Gastroesophageal sphincter (tissue), 4 donors: ENCODE data around the gene LRCH3. TPM values are rescaled to one million over a fixed set of nuclear protein-coding genes. Genes with fewer than 3 reads are reported as not detected.

Source experiments
- ATAC-seq: fragments of 150-250 bp; one replicate; pipeline ENCODE4 v1.9.1; 2016; ENCODE audit warnings: mild to moderate bottlenecking, moderate library complexity
- H3K27ac ChIP-seq, 4 donors: fragments of 200-600 bp; sonication (generic) in 3 of 4; 1 replicate in 3 of 4; 2 replicates in 1 of 4; pipeline ENCODE4 v1.5.1; 2016 to 2019
- H3K27me3 ChIP-seq: fragments of 200-600 bp; sonication (generic); one replicate; pipeline ENCODE4 v1.5.1; 2019
- H3K36me3 ChIP-seq, 2 donors: fragments of 200-600 bp; sonication (generic); one replicate each; pipeline ENCODE4 v1.5.1; 2019; ENCODE audit warnings: control low read depth in 1 of 2
- H3K4me1 ChIP-seq, 3 donors: fragments of 200-600 bp; sonication (generic); 1 replicate in 2 of 3; 2 replicates in 1 of 3; pipeline ENCODE4 v1.5.1; 2016 to 2019; ENCODE audit warnings: control low read depth in 2 of 3
- H3K4me3 ChIP-seq, 2 donors: fragments of 200-600 bp; sonication (generic); one replicate each; pipeline ENCODE4 v1.5.1; 2019; ENCODE audit warnings: mild to moderate bottlenecking in 1 of 2, moderate library complexity in 1 of 2
- H3K9me3 ChIP-seq, 3 donors: fragments of 200-600 bp; sonication (generic); one replicate each; pipeline ENCODE4 v1.5.1; 2017 to 2019; ENCODE audit warnings: control low read depth in 2 of 3
- CTCF ChIP-seq, 4 experiments: fragments of 200-600 bp in 2 of 4; fragments of 450-650 bp in 2 of 4; sonication (generic) in 1 of 4; IDR thresholded peaks; one replicate each; pipeline ENCODE4 v1.5.1; 2017 to 2019; ENCODE audit warnings: antibody characterized with exemption in 4 of 4, mild to moderate bottlenecking in 2 of 4, moderate library complexity in 2 of 4
- EP300 ChIP-seq: sonication (generic); formaldehyde crosslinking; IDR thresholded peaks from one replicate; pipeline ENCODE4 v1.6.1; 2017; ENCODE audit warnings: antibody characterized with exemption, mild to moderate bottlenecking
- POLR2A ChIP-seq, 2 donors: fragments of 450-650 bp; IDR thresholded peaks; one replicate each; pipeline ENCODE4 v1.6.1; 2017; ENCODE audit warnings: antibody characterized with exemption in 2 of 2, mild to moderate bottlenecking in 2 of 2, moderate library complexity in 1 of 2
- POLR2AphosphoS5 ChIP-seq: sonication (generic); formaldehyde crosslinking; IDR thresholded peaks from one replicate; pipeline ENCODE4 v1.6.1; 2017; ENCODE audit warnings: antibody characterized with exemption
- WGBS, 2 donors: methylation state at CpG; one replicate each; pipeline ENCODE4 v1.1.5; 2018; ENCODE audit warnings: low coverage in 1 of 2; 5-methylcytosine and 5-hydroxymethylcytosine counted together
- total RNA-seq, 4 donors: library from RNA; depleted of rRNA; stranded (reverse); fragments of >200 nt; gene quantifications; one replicate each; pipeline ENCODE4 v1.1.0, GENCODE V29; 2016

LRCH3 gene
- total RNA-seq, 4 donors from 2014 or later = 39.0 to 158 (median 69.6) TPM

GRCh38 chr3:197836244-197836643 is 45.2 kb downstream of the LRCH3 start:
- Histone ChIP-seq H3K27me3 (no peaks in the 10 kb centered on the region), H3K27ac (no peak overlapping the region), H3K4me3 (no peak overlapping the region), H3K36me3 (peaks cover 0 to 85% of the 10 kb centered on the region in 2 donors), H3K4me1 (no peaks in the 10 kb centered on the region), H3K9me3 (no peaks in the 10 kb centered on the region)
- no peak for ATAC-seq
- TF ChIP-seq EP300 (no peak), POLR2AphosphoS5 (no peak), CTCF (IDR thresholded peaks at IDR 0.05) (no peak), POLR2A (IDR thresholded peaks at IDR 0.05) (no peak)

- H3K9me3 ChIP-seq = no peaks in the 10 kb centered on the region
- H3K27ac ChIP-seq = no peak overlapping the region
- peaks cover 0 to 86% of the 10 kb centered on the region in 2 donors for H3K36me3 ChIP-seq
- no peaks in the 10 kb centered on the region for H3K4me1 ChIP-seq
- H3K4me3 ChIP-seq = no peak overlapping the region
- WGBS, 2 donors = 84 to 96% methylated on average over 2 of the region's 2 CpGs
- no peak for TF ChIP-seq EP300
- no peak for TF ChIP-seq POLR2AphosphoS5
- no peaks in the 10 kb centered on the region for H3K27me3 ChIP-seq
- ATAC-seq = no peak
These were observed 46.2 kb downstream of the LRCH3 start for GRCh38 chr3:197837282-197837681.

- H3K4me3 ChIP-seq = no peak overlapping the region
- ATAC-seq = no peak
- H3K9me3 ChIP-seq = no peaks in the 10 kb centered on the region
- TF ChIP-seq EP300 (no peak), CTCF (IDR thresholded peaks at IDR 0.05) (no peak), POLR2AphosphoS5 (no peak), POLR2A (IDR thresholded peaks at IDR 0.05) (no peak)
- H3K27me3 ChIP-seq = no peaks in the 10 kb centered on the region
- no peaks in the 10 kb centered on the region for H3K4me1 ChIP-seq
- no peak overlapping the region for H3K27ac ChIP-seq
- 90 to 93% methylated on average over 2 to 5 of the region's 5 CpGs for WGBS, 2 donors
- peaks cover 0 to 86% of the 10 kb centered on the region in 2 donors for H3K36me3 ChIP-seq
These were observed 50.7 kb downstream of the LRCH3 start for GRCh38 chr3:197841789-197842188.

GRCh38 chr3:197846491-197846890 is 55.4 kb downstream of the LRCH3 start:
- Histone ChIP-seq H3K36me3 (peaks cover 0 to 98% of the 10 kb centered on the region in 2 donors), H3K4me1 (no peaks in the 10 kb centered on the region), H3K27me3 (no peaks in the 10 kb centered on the region), H3K4me3 (no peak overlapping the region), H3K9me3 (no peaks in the 10 kb centered on the region), H3K27ac (no peak overlapping the region)
- no peak for TF ChIP-seq POLR2AphosphoS5
- no peak for TF ChIP-seq EP300
- TF ChIP-seq POLR2A (IDR thresholded peaks at IDR 0.05) = no peak
- no peak for TF ChIP-seq CTCF (IDR thresholded peaks at IDR 0.05)
- ATAC-seq = no peak
- 61 to 75% methylated on average over 3 of the region's 3 CpGs for WGBS, 2 donors

GRCh38 chr3:197847866-197848401 is 56.9 kb downstream of the LRCH3 start:
- TF ChIP-seq EP300 (no peak), POLR2AphosphoS5 (no peak), POLR2A (IDR thresholded peaks at IDR 0.05) (no peak), CTCF (IDR thresholded peaks at IDR 0.05) (no peak)
- 64 to 75% methylated on average over 7 to 8 of the region's 8 CpGs for WGBS, 2 donors
- ATAC-seq = no peak
- peaks cover 0 to 98% of the 10 kb centered on the region in 2 donors for H3K36me3 ChIP-seq
- H3K9me3 ChIP-seq = no peaks in the 10 kb centered on the region
- H3K4me1 ChIP-seq = no peaks in the 10 kb centered on the region
- H3K27ac ChIP-seq = peak overlapping the region in 2 of 4 donors; percentile 6 to 38
- H3K27me3 ChIP-seq = no peaks in the 10 kb centered on the region
- H3K4me3 ChIP-seq = peak overlapping the region in 1 of 2 donors; percentile 3
